GM23248 (cell line): ENCODE results near the gene PGAP3.

Source experiments
- EZH2 ChIP-seq: fragments of 200-600 bp; sonication (generic); IDR thresholded peaks from 2 replicates; pipeline ENCODE4 v1.6.1; 2018; ENCODE audit warnings: antibody characterized with exemption, mild to moderate bottlenecking; ENCODE audit not compliant: insufficient read depth, poor library complexity, severe bottlenecking
- EZH2phosphoT487 ChIP-seq: fragments of 200-600 bp; sonication (generic); IDR thresholded peaks from 2 replicates; pipeline ENCODE4 v1.6.1; 2018; ENCODE audit warnings: antibody characterized with exemption, moderate library complexity, mild to moderate bottlenecking, low read depth; ENCODE audit not compliant: insufficient read depth

DNA sequence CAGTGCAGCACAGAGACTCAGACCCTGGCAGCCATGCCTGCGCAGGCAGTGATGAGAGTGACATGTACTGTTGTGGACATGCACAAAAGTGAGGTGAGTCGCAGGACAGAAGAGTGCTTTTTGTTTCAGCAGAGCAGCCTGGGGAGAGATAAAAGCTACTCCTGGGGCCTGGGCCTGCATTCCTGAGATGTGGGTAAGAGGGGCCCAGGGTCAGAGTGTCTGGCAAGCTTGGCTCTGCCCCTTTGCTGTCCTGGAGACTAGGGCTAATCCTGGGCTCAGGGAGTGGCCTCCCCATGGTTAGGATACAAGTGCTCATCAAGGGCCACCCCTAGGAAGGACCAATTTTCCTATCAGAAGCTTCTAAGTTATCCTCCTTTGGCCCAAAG lies 7.2 kb upstream of the PGAP3 start:
- TF ChIP-seq EZH2phosphoT487 (no peak), EZH2 (no peak)
